ENCODE measurements around the gene ARMC9. TPM values are rescaled to one million over a fixed set of nuclear protein-coding genes. Genes with fewer than 3 reads are reported as not detected.
A peak's percentile ranks its signal among the peaks of the same experiment; 100 is the strongest.

Gene ARMC9
- total RNA-seq, 4 donors from 2014 or later: 6.5 to 11.5 (median 9.3) TPM

DNA sequence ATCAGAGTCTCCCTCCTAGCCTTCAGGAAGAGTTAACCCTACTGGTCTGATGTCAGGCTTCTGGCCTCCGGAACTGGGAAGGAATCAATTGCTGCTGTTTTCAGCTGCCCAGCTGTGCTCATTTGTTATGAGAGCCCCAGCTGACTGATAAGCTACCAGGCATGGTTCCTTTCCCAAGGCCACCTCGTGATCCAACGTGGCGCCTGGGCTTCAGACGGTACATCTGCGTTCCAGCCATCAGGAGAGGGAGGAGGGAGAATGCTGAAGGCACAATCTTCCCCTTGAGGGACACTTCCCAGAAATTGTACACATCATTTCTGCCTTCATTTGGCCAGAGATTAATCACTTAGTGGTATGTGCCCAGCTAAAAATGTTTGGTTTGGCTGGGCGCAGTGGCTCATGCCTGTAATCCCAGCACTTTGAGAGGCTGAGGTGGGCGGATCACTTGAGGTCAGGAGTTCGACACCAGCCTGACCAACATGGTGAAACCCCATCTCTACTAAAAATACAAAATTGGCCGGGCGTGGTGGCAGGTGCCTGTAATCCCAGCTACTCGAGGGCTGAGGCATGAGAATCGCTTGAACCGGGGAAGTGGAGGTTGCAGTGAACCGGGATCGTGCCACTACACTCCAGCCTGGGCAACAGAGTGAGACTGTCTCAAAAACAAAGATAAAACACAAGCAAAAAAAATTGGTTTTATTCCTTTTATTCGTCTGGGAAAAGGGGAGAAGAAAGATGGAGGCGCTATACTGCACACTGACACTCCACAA lies 10.5 kb upstream of the ARMC9 start:
- TF ChIP-seq EP300 (IDR thresholded peaks at IDR 0.05) (no peak), POLR2AphosphoS5 (IDR thresholded peaks at IDR 0.05) (peak in 1 of 3 donors; percentile 17)
- H3K4me1 ChIP-seq: peaks cover 24% of the 10 kb centered on the region
- H3K9me3 ChIP-seq: no peaks in the 10 kb centered on the region
- 74% methylated on average over 17 of the region's 18 CpGs for WGBS
- no peak overlapping the region for H3K27ac ChIP-seq
- no peak overlapping the region for H3K4me3 ChIP-seq
- H3K27me3 ChIP-seq: peaks cover 4% of the 10 kb centered on the region
- no peak for DNase-seq (ENCODE audit: low spot score in 2 of 2)
- no peaks in the 10 kb centered on the region for H3K36me3 ChIP-seq

DNA sequence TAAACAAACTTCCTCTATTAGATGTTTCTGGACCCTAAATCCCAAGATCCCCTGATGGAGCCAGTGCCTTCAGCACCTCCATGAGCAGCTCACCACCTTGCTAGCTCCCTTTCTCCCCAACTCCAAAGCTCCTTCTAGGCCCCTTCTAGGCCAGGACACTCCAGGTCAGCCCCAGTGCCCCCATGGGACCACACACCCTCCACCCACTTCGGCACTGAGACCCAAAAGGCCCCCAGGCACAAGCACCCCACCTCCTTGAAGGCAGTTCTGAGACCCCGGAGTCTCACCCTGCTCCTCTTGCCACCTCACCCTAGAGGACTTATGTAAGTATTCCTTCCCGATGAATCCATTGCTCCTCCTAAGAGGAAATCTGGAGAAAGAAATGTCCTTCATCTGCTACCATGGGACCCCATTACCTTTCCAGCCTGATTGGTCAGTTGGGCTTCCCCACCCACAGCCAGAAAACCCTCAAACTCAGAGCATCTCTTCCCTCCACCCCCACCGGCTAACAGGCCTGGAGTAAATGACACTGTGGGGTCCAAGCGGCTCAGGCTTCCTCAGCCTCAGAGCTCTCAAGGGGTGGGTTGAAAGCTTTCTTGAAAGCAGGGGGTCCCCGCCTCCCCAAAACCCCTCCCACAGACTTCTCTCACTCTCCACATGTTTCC lies 9.8 kb upstream of the ARMC9 start:
- H3K36me3 ChIP-seq: no peaks in the 10 kb centered on the region
- no peak overlapping the region for H3K4me3 ChIP-seq
- WGBS: 94% methylated on average over 6 of the region's 6 CpGs
- H3K9me3 ChIP-seq: no peaks in the 10 kb centered on the region
- no peak for TF ChIP-seq POLR2AphosphoS5 (IDR thresholded peaks at IDR 0.05)
- TF ChIP-seq, protein P1, sequence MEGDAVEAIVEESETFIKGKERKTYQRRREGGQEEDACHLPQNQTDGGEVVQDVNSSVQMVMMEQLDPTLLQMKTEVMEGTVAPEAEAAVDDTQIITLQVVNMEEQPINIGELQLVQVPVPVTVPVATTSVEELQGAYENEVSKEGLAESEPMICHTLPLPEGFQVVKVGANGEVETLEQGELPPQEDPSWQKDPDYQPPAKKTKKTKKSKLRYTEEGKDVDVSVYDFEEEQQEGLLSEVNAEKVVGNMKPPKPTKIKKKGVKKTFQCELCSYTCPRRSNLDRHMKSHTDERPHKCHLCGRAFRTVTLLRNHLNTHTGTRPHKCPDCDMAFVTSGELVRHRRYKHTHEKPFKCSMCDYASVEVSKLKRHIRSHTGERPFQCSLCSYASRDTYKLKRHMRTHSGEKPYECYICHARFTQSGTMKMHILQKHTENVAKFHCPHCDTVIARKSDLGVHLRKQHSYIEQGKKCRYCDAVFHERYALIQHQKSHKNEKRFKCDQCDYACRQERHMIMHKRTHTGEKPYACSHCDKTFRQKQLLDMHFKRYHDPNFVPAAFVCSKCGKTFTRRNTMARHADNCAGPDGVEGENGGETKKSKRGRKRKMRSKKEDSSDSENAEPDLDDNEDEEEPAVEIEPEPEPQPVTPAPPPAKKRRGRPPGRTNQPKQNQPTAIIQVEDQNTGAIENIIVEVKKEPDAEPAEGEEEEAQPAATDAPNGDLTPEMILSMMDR (IDR thresholded peaks at IDR 0.05): no peak
- no peak for TF ChIP-seq POLR2A (IDR thresholded peaks at IDR 0.05)
- TF ChIP-seq EP300 (IDR thresholded peaks at IDR 0.05): no peak
- H3K27ac ChIP-seq: no peak overlapping the region
- peaks cover 4% of the 10 kb centered on the region for H3K27me3 ChIP-seq
- no peak for DNase-seq (ENCODE audit: low spot score in 2 of 2)
- peaks cover 24% of the 10 kb centered on the region for H3K4me1 ChIP-seq

DNA sequence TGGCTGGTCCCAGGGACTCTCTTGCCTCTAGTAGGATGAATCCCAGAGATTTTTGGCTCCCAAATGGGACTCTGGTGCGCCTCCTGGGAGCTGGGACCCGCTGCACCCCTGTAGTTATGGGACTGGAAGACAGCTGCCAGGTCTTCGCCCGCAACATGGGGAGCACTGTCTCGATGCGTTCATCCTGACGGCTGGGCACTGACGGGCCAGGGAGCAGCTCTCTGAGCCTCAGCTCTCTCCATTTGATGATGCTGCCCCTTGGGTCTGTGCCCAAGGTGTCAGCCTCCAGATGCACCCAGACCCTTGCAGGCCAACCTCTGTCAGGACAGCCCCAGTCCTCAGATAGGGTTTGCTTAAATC lies 9.3 kb upstream of the ARMC9 start:
- peaks cover 24% of the 10 kb centered on the region for H3K4me1 ChIP-seq
- TF ChIP-seq POLR2A (IDR thresholded peaks at IDR 0.05) (no peak), EP300 (IDR thresholded peaks at IDR 0.05) (no peak), POLR2AphosphoS5 (IDR thresholded peaks at IDR 0.05) (no peak)
- TF ChIP-seq, protein P1 (IDR thresholded peaks at IDR 0.05): no peak
- H3K27ac ChIP-seq: no peak overlapping the region
- no peak overlapping the region for H3K4me3 ChIP-seq
- H3K36me3 ChIP-seq: no peaks in the 10 kb centered on the region
- 100% methylated on average over 2 of the region's 8 CpGs for WGBS
- DNase-seq (ENCODE audit: low spot score in 2 of 2): no peak
- H3K9me3 ChIP-seq: no peaks in the 10 kb centered on the region
- H3K27me3 ChIP-seq: peaks cover 4% of the 10 kb centered on the region

DNA sequence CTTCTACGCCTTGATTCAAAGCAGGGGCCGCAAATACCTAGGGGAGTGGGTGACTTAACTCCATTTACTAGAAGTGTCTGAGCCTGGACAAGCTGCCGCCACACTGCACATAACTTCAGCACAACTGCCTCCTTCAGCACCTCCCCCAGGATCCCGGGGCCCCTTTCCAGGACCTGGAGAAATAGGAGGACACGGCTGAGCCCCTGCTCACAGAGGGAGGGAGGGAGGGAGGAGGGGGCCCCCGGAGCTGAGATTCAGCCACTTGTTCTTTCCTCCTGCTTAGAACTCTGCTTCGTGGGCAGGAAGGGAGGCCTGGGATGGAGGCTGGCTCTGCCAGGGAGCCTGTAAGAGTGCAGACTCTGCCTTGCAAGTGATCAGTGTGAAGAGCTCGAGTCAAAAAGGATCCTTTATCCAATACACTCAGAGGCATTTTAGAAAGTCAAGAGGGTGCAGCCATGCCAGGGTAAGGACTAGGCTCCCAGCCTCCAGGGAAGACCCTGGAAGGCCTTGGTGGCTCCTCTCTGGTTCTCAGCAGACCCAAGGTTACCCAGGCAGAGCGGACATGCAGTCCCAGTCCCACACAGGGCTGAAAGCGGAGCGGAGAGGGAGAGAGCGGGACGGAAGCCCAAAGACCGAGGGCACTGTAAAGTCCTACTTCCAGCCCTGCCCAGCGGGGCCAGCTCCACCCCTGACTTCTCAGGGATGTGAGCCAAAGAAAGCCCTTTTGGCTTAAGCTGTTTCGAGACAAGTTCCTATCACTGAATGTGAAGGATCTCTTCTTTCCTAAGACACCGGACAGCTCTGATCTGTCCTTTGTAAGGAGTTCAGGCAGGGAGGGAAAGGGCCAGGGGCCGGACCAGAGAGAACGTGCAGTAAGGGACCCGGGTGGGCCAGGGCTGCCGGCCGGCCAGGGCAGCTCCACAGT lies 8.6 kb upstream of the ARMC9 start:
- Histone ChIP-seq H3K27ac (peak overlapping the region; percentile 84), H3K27me3 (peaks cover 4% of the 10 kb centered on the region), H3K36me3 (no peaks in the 10 kb centered on the region), H3K9me3 (no peaks in the 10 kb centered on the region), H3K4me3 (peak overlapping the region; percentile 41), H3K4me1 (peaks cover 24% of the 10 kb centered on the region)
- DNase-seq (ENCODE audit: low spot score in 2 of 2): no peak
- TF ChIP-seq EP300 (IDR thresholded peaks at IDR 0.05) (no peak), POLR2A (IDR thresholded peaks at IDR 0.05) (no peak), POLR2AphosphoS5 (IDR thresholded peaks at IDR 0.05) (no peak)
- TF ChIP-seq, protein P1 (IDR thresholded peaks at IDR 0.05): no peak
- WGBS: 69% methylated on average over 21 of the region's 22 CpGs

DNA sequence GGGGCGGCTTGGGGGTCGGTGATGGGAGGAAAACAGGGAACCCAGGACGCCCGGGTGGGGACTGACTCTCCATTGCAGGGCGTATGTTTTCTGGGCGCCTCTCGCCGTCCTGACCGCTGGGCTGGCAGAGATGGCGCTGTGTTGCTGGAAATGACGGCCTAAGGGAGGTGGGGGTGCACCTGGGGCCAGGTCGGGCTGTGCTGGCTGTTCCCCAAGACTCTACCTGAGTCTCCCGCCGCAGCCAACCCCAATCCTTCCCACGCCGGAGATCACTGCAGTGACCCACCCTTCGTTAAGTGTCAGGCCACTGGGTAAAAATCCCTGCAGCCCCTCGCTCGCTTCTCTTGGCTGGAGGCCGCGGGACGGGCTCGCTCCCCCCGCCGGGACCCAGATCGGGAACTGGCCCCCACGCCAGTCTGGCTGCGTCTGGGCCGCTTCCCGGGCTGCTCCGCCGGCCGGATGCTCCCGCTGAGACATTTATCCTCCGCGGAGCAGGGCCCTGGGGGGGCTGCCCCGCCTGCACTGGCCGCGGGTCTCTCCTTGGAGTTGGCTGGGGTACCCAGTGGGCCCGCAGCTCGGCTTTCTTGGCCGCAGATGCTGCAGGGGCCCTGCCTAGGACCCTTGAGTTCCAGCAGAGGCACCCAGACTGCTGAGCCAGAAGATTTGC lies 7.8 kb upstream of the ARMC9 start:
- WGBS: 15% methylated on average over 23 of the region's 42 CpGs
- peak in 1 of 2 donors; percentile 72 for DNase-seq (ENCODE audit: low spot score in 2 of 2)
- peak overlapping the region; percentile 84 for H3K27ac ChIP-seq
- H3K4me1 ChIP-seq: peaks cover 18% of the 10 kb centered on the region
- peak overlapping the region; percentile 41 for H3K4me3 ChIP-seq
- no peaks in the 10 kb centered on the region for H3K36me3 ChIP-seq
- TF ChIP-seq, protein P1 (IDR thresholded peaks at IDR 0.05): no peak
- no peak for TF ChIP-seq EP300 (IDR thresholded peaks at IDR 0.05)
- no peak for TF ChIP-seq POLR2AphosphoS5 (IDR thresholded peaks at IDR 0.05)
- TF ChIP-seq POLR2A (IDR thresholded peaks at IDR 0.05): no peak
- peaks cover 4% of the 10 kb centered on the region for H3K27me3 ChIP-seq
- H3K9me3 ChIP-seq: no peaks in the 10 kb centered on the region

Measured in suprapubic skin (tissue), 4 donors.